B cell (primary cell): ENCODE results near the gene SLC48A1. TPM values are rescaled to one million over a fixed set of nuclear protein-coding genes. Genes with fewer than 3 reads are reported as not detected.

Experiments
- ATAC-seq: fragments of 200-7000 bp; cut with Tn5 transposase; one replicate; pipeline ENCODE4 v1.10.0; 2021; ENCODE audit warnings: low read depth, mild to moderate bottlenecking, moderate number of reproducible peaks, moderate library complexity
- CTCF ChIA-PET: fragments of 350-600 bp; sonication (Branson Sonifier 250); formaldehyde crosslinking; loops from one replicate; lab custom pipeline; 2021; ENCODE audit warnings: antibody characterized with exemption, inconsistent platforms; lab: Charles Lee
- POLR2A ChIA-PET: fragments of 350-600 bp; sonication (Branson Sonifier 250); formaldehyde crosslinking; loops from one replicate; lab custom pipeline; 2021; ENCODE audit warnings: antibody characterized with exemption; lab: Charles Lee
- DNase-seq: peaks from one replicate; pipeline ENCODE4 v3.0.0; 2013
- H2AFZ ChIP-seq: 2 replicates; pipeline ENCODE4 v1.6.1; 2012; ENCODE audit warnings: mild to moderate bottlenecking, low read depth, low read length; ENCODE audit not compliant: insufficient read depth, poor library complexity, severe bottlenecking
- H3K27ac ChIP-seq, 2 donors: 1 replicate in 1 of 2; 2 replicates in 1 of 2; pipeline ENCODE4 v1.5.1; 2012 to 2013; ENCODE audit warnings: low read length in 2 of 2, mild to moderate bottlenecking in 2 of 2, moderate library complexity in 1 of 2
- H3K27me3 ChIP-seq, 4 experiments: fragments of 200-600 bp in 1 of 4; sonication (generic) in 1 of 4; replicated peaks in 1 of 4; 1 replicate in 2 of 4; 2 replicates in 2 of 4; pipeline versions ENCODE4 v1.6.1 to v1.7.0; 2013 to 2016; ENCODE audit warnings: low read length in 3 of 4, mild to moderate bottlenecking in 2 of 4, mixed read lengths in 1 of 4, moderate library complexity in 1 of 4; ENCODE audit not compliant: insufficient read depth in 4 of 4, control insufficient read depth in 3 of 4; ENCODE audit errors: control extremely low read depth in 1 of 4
- H3K36me3 ChIP-seq, 2 experiments: replicated peaks in 1 of 2; 1 replicate in 1 of 2; 2 replicates in 1 of 2; pipeline versions ENCODE4 v1.6.1 to v1.7.1; 2013; ENCODE audit warnings: low read length in 1 of 2; ENCODE audit not compliant: insufficient read depth in 2 of 2, control insufficient read depth in 1 of 2; ENCODE audit errors: control extremely low read depth in 1 of 2, extremely low read depth in 1 of 2
- H3K4me1 ChIP-seq, 2 donors: fragments of 200-600 bp in 1 of 2; sonication (generic) in 1 of 2; 1 replicate in 1 of 2; 2 replicates in 1 of 2; pipeline versions ENCODE4 v1.5.1 to v1.6.1; 2013 to 2017; ENCODE audit warnings: low read length in 2 of 2; ENCODE audit not compliant: control insufficient read depth in 2 of 2, insufficient read depth in 2 of 2
- H3K4me2 ChIP-seq: replicated peaks from 2 replicates; pipeline ENCODE3; 2012; ENCODE audit warnings: mild to moderate bottlenecking, low read depth, low read length; ENCODE audit not compliant: poor library complexity, severe bottlenecking
- H3K4me3 ChIP-seq, 5 experiments: fragments of 200-600 bp in 1 of 5; sonication (generic) in 1 of 5; 1 replicate in 3 of 5; 2 replicates in 2 of 5; pipeline versions ENCODE4 v1.5.1 to v1.7.0; 2011 to 2016; ENCODE audit warnings: low read length in 4 of 5, mild to moderate bottlenecking in 4 of 5, low read depth in 2 of 5, control low read depth in 1 of 5, moderate library complexity in 1 of 5; ENCODE audit not compliant: insufficient read depth in 1 of 5; ENCODE audit errors: control extremely low read depth in 1 of 5, extremely low read depth in 1 of 5
- H3K79me2 ChIP-seq: fragments of 200-600 bp; sonication (generic); one replicate; pipeline ENCODE4 v1.6.0; 2016; ENCODE audit warnings: low read length; ENCODE audit not compliant: control insufficient read depth, insufficient read depth
- H3K9ac ChIP-seq: fragments of 200-600 bp; sonication (generic); 2 replicates; pipeline ENCODE4 v1.6.1; 2017; ENCODE audit warnings: mild to moderate bottlenecking, low read length, moderate library complexity
- H3K9me3 ChIP-seq, 3 donors: one replicate each; pipeline versions ENCODE4 v1.6.1 to v1.7.1; 2013; ENCODE audit warnings: low read length in 2 of 3; ENCODE audit not compliant: control insufficient read depth in 2 of 3, insufficient read depth in 1 of 3; ENCODE audit errors: control extremely low read depth in 1 of 3
- H4K20me1 ChIP-seq: 2 replicates; pipeline ENCODE4 v1.6.0; 2012; ENCODE audit warnings: mild to moderate bottlenecking, low read length; ENCODE audit not compliant: insufficient read depth, control insufficient read depth, poor library complexity, severe bottlenecking
- H3K27ac Mint-ChIP-seq: one replicate; pipeline ENCODE4 v1.8.0; 2021; ENCODE audit warnings: mixed read lengths
- H3K27me3 Mint-ChIP-seq: one replicate; pipeline ENCODE4 v1.8.0; 2021; ENCODE audit warnings: mixed read lengths
- H3K4me1 Mint-ChIP-seq: one replicate; pipeline ENCODE4 v1.8.0; 2021; ENCODE audit warnings: mixed read lengths
- H3K4me3 Mint-ChIP-seq: one replicate; pipeline ENCODE4 v1.8.0; 2021; ENCODE audit warnings: mixed read lengths
- H3K9me3 Mint-ChIP-seq: one replicate; pipeline ENCODE4 v1.8.0; 2022; ENCODE audit warnings: mixed read lengths; ENCODE audit not compliant: insufficient read depth
- EZH2 ChIP-seq: IDR thresholded peaks from 2 replicates; pipeline ENCODE4 v1.6.1; 2012; ENCODE audit warnings: borderline replicate concordance, low read depth, mild to moderate bottlenecking, moderate library complexity, low read length; ENCODE audit not compliant: insufficient read depth, poor library complexity, severe bottlenecking
- WGBS: methylation state at CpG from one replicate; pipeline ENCODE4 v1.1.5; 2013; ENCODE audit warnings: missing lambda C conversion rate; ENCODE audit not compliant: insufficient coverage; 5-methylcytosine and 5-hydroxymethylcytosine counted together
- intact Hi-C: fragments of 100-400 bp; cut with micrococcal nuclease; formaldehyde crosslinking; loops from one replicate; pipeline ENCODE4 v1.10.0; 2022
- polyA plus RNA-seq: library from polyadenylated mRNA; depleted of rRNA; stranded (reverse); fragments of >200 nt; gene quantifications from 2 replicates; pipeline ENCODE4 v1.2.3, GENCODE V29; 2012
- total RNA-seq, 2 donors: library from RNA; stranded (reverse); fragments of 120-200 nt in 1 of 2; gene quantifications; 1 replicate in 1 of 2; 2 replicates in 1 of 2; pipeline versions ENCODE4 v1.2.3 to v1.2.4, GENCODE V29; 2013 to 2022
- TF ChIP-seq, protein P1 (sequence below): fragments of 200-600 bp; IDR thresholded peaks from one replicate; pipeline ENCODE4 v1.8.0; 2022; ENCODE audit warnings: antibody characterized with exemption, mild to moderate bottlenecking

The SLC48A1 gene
- total and polyA plus RNA-seq, 2 donors (not counting 1 experiment from before 2014, with no cell fraction given), result 8.0 to 20.0 TPM

DNA sequence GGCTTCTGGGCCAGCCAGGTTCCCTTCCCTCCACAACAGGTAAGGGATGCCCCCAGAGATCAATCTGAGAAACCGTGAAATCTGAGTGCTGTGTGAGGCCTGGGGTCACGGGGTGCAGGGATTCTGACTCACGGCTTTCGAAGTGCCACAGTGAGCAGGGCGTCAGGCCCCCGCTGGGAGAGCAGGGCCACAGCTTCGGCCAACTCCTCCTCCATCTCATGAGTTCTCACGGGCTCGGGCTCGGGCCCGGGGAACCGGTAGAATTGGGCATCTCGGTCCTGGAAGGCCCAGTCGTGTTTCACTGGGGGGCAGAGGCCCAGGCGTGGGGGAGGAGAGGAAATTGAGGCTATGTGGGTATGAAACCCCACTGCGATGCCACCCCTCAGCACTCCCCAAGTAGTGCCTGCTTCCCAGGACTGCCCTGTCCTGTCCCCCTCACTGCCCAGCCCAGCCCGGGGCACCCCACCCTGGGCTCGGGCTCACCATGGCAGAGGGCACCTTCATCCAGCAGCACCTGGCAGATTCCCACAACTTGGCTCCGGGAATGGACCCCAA lies 22.0 kb upstream of the SLC48A1 start:
- intact Hi-C loops, result no loop called here
- Histone ChIP-seq H3K4me2 (no peak overlapping the region), H3K79me2 (no peaks in the 10 kb centered on the region), H3K36me3 (no peaks in the 10 kb centered on the region), H3K4me3 (no peak overlapping the region), H3K9me3 (no peaks in the 10 kb centered on the region), H4K20me1 (no peaks in the 10 kb centered on the region), H3K27me3 (no peaks in the 10 kb centered on the region), H2AFZ (no peak overlapping the region), H3K4me1 (peaks cover 43 to 59% of the 10 kb centered on the region in 2 donors), H3K9ac (no peak overlapping the region), H3K27ac (no peak overlapping the region)
- Mint-ChIP-seq H3K9me3 (no peaks in the 10 kb centered on the region), H3K4me3 (no peak overlapping the region), H3K27me3 (no peaks in the 10 kb centered on the region), H3K27ac (no peak overlapping the region), H3K4me1 (peaks cover 60% of the 10 kb centered on the region)
- CTCF ChIA-PET, result interaction anchor here (1.2 to 15.0 kb wide), 5 partner anchors 7 to 35 kb away, joined by 4 to 515 read pairs (median 205); partner anchors contain the start of gene SLC48A1
- POLR2A ChIA-PET, result interaction anchor here (0.6 kb wide), 1 partner anchor 363 kb away, joined by 4 read pairs; no protein-coding TSS in a partner anchor
- TF ChIP-seq, protein P1, sequence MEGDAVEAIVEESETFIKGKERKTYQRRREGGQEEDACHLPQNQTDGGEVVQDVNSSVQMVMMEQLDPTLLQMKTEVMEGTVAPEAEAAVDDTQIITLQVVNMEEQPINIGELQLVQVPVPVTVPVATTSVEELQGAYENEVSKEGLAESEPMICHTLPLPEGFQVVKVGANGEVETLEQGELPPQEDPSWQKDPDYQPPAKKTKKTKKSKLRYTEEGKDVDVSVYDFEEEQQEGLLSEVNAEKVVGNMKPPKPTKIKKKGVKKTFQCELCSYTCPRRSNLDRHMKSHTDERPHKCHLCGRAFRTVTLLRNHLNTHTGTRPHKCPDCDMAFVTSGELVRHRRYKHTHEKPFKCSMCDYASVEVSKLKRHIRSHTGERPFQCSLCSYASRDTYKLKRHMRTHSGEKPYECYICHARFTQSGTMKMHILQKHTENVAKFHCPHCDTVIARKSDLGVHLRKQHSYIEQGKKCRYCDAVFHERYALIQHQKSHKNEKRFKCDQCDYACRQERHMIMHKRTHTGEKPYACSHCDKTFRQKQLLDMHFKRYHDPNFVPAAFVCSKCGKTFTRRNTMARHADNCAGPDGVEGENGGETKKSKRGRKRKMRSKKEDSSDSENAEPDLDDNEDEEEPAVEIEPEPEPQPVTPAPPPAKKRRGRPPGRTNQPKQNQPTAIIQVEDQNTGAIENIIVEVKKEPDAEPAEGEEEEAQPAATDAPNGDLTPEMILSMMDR, result no peak
- no peak for TF ChIP-seq EZH2
- no peak for DNase-seq
- no peak for ATAC-seq
- 93% methylated on average over 10 of the region's 19 CpGs for WGBS

- no peak for ATAC-seq
- Histone ChIP-seq H3K36me3 (no peaks in the 10 kb centered on the region), H3K9ac (no peak overlapping the region), H4K20me1 (no peaks in the 10 kb centered on the region), H3K9me3 (no peaks in the 10 kb centered on the region), H3K4me2 (no peak overlapping the region), H3K27ac (no peak overlapping the region), H3K4me3 (no peak overlapping the region), H3K79me2 (no peaks in the 10 kb centered on the region), H3K27me3 (no peaks in the 10 kb centered on the region), H3K4me1 (peaks cover 42 to 59% of the 10 kb centered on the region in 2 donors), H2AFZ (no peak overlapping the region)
- DNase-seq, result no peak
- 85% methylated on average over 8 of the region's 9 CpGs for WGBS
- intact Hi-C loops, result no loop called here
- Mint-ChIP-seq H3K9me3 (no peaks in the 10 kb centered on the region), H3K4me3 (no peak overlapping the region), H3K4me1 (peaks cover 61% of the 10 kb centered on the region), H3K27ac (no peak overlapping the region), H3K27me3 (no peaks in the 10 kb centered on the region)
- POLR2A ChIA-PET, result interaction anchor here (0.6 kb wide), 1 partner anchor 364 kb away, joined by 4 read pairs; no protein-coding TSS in a partner anchor
- CTCF ChIA-PET, result interaction anchor here (1.2 to 14.1 kb wide), 4 partner anchors 8 to 36 kb away, joined by 4 to 452 read pairs (median 104); partner anchors contain the start of gene SLC48A1
- no peak for TF ChIP-seq EZH2
- TF ChIP-seq, protein P1, result no peak
These were observed 21.5 kb upstream of the SLC48A1 start for GRCh38 chr12:47751561-47751960.
